ENCODE data around the gene ARRB1. TPM values are rescaled to one million over a fixed set of nuclear protein-coding genes. Genes with fewer than 3 reads are reported as not detected.
A peak's percentile ranks its signal among the peaks of the same experiment; 100 is the strongest.

ARRB1 gene
- total and polyA plus RNA-seq, 2 of the 13 experiments (the other 11 are each of a cell fraction or from before 2014, with no cell fraction given) = 22.5 to 35.7 TPM

- Histone ChIP-seq H3K9ac (ENCODE audit: insufficient read depth, low read depth, low read length) (peak overlapping the region; percentile 99), H3K9me3 (ENCODE audit: low read length) (no peaks in the 10 kb centered on the region), H2AFZ (ENCODE audit: low read length) (no peak overlapping the region), H3K79me2 (ENCODE audit: insufficient read depth, low read length) (peaks cover 52% of the 10 kb centered on the region), H3K27me3 (ENCODE audit: control insufficient read depth in 1 of 2, insufficient read depth in 2 of 2, low read length in 2 of 2) (peaks cover 0 to 6% of the 10 kb centered on the region in 2 experiments; a peak in 1 of 5 replicates), H3K27ac (ENCODE audit: extremely low read length, insufficient read depth, low read length) (peak overlapping the region; percentile 93), H3K4me3 (replicated peaks in 1 of 3; ENCODE audit: insufficient read depth in 1 of 3, low read depth in 2 of 3, low read length in 3 of 3) (peak overlapping the region; percentile 91 to 96 (median 96)), H3K4me1 (ENCODE audit: insufficient read depth, low read length) (peaks cover 39% of the 10 kb centered on the region), H3K36me3 (replicated peaks in 1 of 2; ENCODE audit: control insufficient read depth in 1 of 2, insufficient read depth in 2 of 2, low read length in 2 of 2) (peaks cover 17 to 45% of the 10 kb centered on the region in 2 experiments), H3K4me2 (ENCODE audit: low read depth, low read length) (peak overlapping the region; percentile 89), H4K20me1 (ENCODE audit: insufficient read depth, low read length) (peaks cover 58% of the 10 kb centered on the region)
- BruUV-seq (replicated peaks) = no TSS peak
- intact Hi-C loops (cut with micrococcal nuclease; ENCODE audit: unreplicated experiment) (no loop called here), in situ Hi-C loops (cut with HindIII; ENCODE audit: extremely low pct_ligation_motif_present, low pct_unique_long_range_greater_than_20kb) (no loop called here)
- DNase-seq (ENCODE audit: low spot score) = peak; percentile 49
- POLR2A ChIA-PET = interaction anchor here (0.9 to 1.9 kb wide), 14 partner anchors 8 to 165 kb away, joined by 3 to 10 read pairs (median 5); partner anchors contain the start of gene KLHL35
- ATAC-seq = peak; percentile 16
- peak; percentile 66 for FAIRE-seq
- WGBS (ENCODE audit: low lambda C conversion rate) = under 1% methylated on average over 11 of the region's 11 CpGs
- CTCF ChIA-PET (ENCODE audit: low intra/inter-chr PET ratio, low total read pairs) = no interaction called here
- no peak for TF ChIP-seq PCBP2 (optimal IDR thresholded peaks at IDR 0.05; ENCODE audit: low read depth, low read length, poor library complexity, severe bottlenecking)
- TF ChIP-seq SPEN (CRISPR knock-in tag; IDR thresholded peaks at IDR 0.05; ENCODE audit: low read depth) = no peak
- TF ChIP-seq ZNF24 (IDR thresholded peaks at IDR 0.05) = no peak
- TF ChIP-seq CCDC6 (CRISPR knock-in tag; IDR thresholded peaks at IDR 0.05) = no peak
- no peak for TF ChIP-seq SIN3A (IDR thresholded peaks at IDR 0.05; ENCODE audit: borderline replicate concordance, low read depth, low read length)
- TF ChIP-seq SMC3 (IDR thresholded peaks at IDR 0.05; ENCODE audit: low read length) = no peak
- 0 out of 2 replicates have a peak, but pooled peaks have one; percentile 36 for TF ChIP-seq SP4 (CRISPR knock-in tag; IDR thresholded peaks at IDR 0.05)
- no peak for TF ChIP-seq ZNF879 (CRISPR knock-in tag; IDR thresholded peaks at IDR 0.05)
- TF ChIP-seq MAZ (IDR thresholded peaks at IDR 0.05; ENCODE audit: borderline replicate concordance, low read depth, low read length) = no peak
- TF ChIP-seq MAZ (CRISPR knock-in tag; IDR thresholded peaks at IDR 0.05; ENCODE audit: low read depth) = peak; percentile 56; the same call in 1 of the 2 replicates
- TF ChIP-seq, protein P1, sequence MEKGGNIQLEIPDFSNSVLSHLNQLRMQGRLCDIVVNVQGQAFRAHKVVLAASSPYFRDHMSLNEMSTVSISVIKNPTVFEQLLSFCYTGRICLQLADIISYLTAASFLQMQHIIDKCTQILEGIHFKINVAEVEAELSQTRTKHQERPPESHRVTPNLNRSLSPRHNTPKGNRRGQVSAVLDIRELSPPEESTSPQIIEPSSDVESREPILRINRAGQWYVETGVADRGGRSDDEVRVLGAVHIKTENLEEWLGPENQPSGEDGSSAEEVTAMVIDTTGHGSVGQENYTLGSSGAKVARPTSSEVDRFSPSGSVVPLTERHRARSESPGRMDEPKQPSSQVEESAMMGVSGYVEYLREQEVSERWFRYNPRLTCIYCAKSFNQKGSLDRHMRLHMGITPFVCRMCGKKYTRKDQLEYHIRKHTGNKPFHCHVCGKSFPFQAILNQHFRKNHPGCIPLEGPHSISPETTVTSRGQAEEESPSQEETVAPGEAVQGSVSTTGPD (CRISPR knock-in tag; IDR thresholded peaks at IDR 0.05) = no peak
- TF ChIP-seq EEA1 (CRISPR knock-in tag; IDR thresholded peaks at IDR 0.05; ENCODE audit: borderline replicate concordance) = no peak
- no peak for TF ChIP-seq MIXL1 (CRISPR knock-in tag; IDR thresholded peaks at IDR 0.05)
- TF ChIP-seq SP5 (CRISPR knock-in tag; IDR thresholded peaks at IDR 0.05; ENCODE audit: borderline replicate concordance, low read depth) = no peak
- TF ChIP-seq ZNF841 (CRISPR knock-in tag; IDR thresholded peaks at IDR 0.05; ENCODE audit: borderline replicate concordance) = no peak
- TF ChIP-seq THAP11 (CRISPR knock-in tag; IDR thresholded peaks at IDR 0.05) = peak; percentile 11; the same call in 1 of the 2 replicates
- TF ChIP-seq ZNF777 (CRISPR knock-in tag; IDR thresholded peaks at IDR 0.05) = no peak
- no peak for TF ChIP-seq HDAC6 (IDR thresholded peaks at IDR 0.05; ENCODE audit: low read depth, low read length)
- no peak for TF ChIP-seq ZNF776 (CRISPR knock-in tag; IDR thresholded peaks at IDR 0.05)
- TF ChIP-seq, protein P2, sequence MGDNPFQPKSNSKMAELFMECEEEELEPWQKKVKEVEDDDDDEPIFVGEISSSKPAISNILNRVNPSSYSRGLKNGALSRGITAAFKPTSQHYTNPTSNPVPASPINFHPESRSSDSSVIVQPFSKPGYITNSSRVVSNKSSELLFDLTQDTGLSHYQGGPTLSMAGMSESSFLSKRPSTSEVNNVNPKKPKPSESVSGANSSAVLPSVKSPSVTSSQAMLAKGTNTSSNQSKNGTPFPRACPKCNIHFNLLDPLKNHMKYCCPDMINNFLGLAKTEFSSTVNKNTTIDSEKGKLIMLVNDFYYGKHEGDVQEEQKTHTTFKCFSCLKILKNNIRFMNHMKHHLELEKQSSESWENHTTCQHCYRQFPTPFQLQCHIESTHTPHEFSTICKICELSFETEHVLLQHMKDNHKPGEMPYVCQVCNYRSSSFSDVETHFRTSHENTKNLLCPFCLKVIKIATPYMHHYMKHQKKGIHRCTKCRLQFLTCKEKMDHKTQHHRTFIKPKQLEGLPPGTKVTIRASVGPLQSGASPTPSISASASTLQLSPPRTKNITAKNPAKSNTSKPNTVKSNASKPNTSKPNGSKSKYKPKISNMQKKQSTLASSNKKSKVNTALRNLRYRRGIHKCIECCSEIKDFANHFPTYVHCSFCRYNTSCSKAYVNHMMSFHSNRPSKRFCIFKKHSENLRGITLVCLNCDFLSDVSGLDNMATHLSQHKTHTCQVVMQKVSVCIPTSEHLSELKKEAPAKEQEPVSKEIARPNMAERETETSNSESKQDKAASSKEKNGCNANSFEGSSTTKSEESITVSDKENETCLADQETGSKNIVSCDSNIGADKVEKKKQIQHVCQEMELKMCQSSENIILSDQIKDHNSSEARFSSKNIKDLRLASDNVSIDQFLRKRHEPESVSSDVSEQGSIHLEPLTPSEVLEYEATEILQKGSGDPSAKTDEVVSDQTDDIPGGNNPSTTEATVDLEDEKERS (CRISPR knock-in tag; IDR thresholded peaks at IDR 0.05) = no peak
- no peak for TF ChIP-seq ZNF501 (CRISPR knock-in tag; IDR thresholded peaks at IDR 0.05)
- no peak for TF ChIP-seq ZMAT5 (CRISPR knock-in tag; IDR thresholded peaks at IDR 0.05; ENCODE audit: borderline replicate concordance, low read depth)
Measured at GRCh38 chr11:75400146-75400865, 48.8 kb upstream of the ARRB1 start.
